Esophagus squamous epithelium (tissue), 5 donors: ENCODE results near the gene MEGF6. TPM values are rescaled to one million over a fixed set of nuclear protein-coding genes. Genes with fewer than 3 reads are reported as not detected.

ENCODE experiments used
- DNase-seq: peaks from one replicate; lab custom pipeline; 2025; lab: John Stamatoyannopoulos, UW
- H3K27ac ChIP-seq, 4 donors: fragments of 200-600 bp; sonication (generic); one replicate each; pipeline ENCODE4 v1.5.1; 2016 to 2019; ENCODE audit warnings: mild to moderate bottlenecking in 1 of 4
- H3K27me3 ChIP-seq, 4 donors: fragments of 200-600 bp; sonication (generic); 1 replicate in 3 of 4; 2 replicates in 1 of 4; pipeline versions ENCODE4 v1.5.1 to v1.6.0; 2017 to 2021; ENCODE audit warnings: antibody characterized with exemption in 1 of 4
- H3K36me3 ChIP-seq, 3 donors: fragments of 200-600 bp; sonication (generic); one replicate each; pipeline ENCODE4 v1.5.1; 2016 to 2019
- H3K4me1 ChIP-seq, 3 donors: fragments of 200-600 bp; sonication (generic); one replicate each; pipeline ENCODE4 v1.5.1; 2017 to 2019
- H3K4me3 ChIP-seq, 4 donors: fragments of 200-600 bp; sonication (generic); 1 replicate in 3 of 4; 2 replicates in 1 of 4; pipeline ENCODE4 v1.5.1; 2016 to 2019; ENCODE audit warnings: mild to moderate bottlenecking in 2 of 4, moderate library complexity in 1 of 4
- H3K9me3 ChIP-seq, 3 donors: fragments of 200-600 bp; sonication (generic); one replicate each; pipeline ENCODE4 v1.5.1; 2016 to 2019
- CTCF ChIP-seq, 6 experiments: fragments of 450-650 bp in 4 of 6; fragments of 200-600 bp in 2 of 6; sonication (generic) in 2 of 6; IDR thresholded peaks; one replicate each; pipeline ENCODE4 v1.5.1; 2016 to 2019; ENCODE audit warnings: antibody characterized with exemption in 6 of 6, mild to moderate bottlenecking in 4 of 6, moderate library complexity in 4 of 6
- POLR2A ChIP-seq, 4 donors: fragments of 450-650 bp; IDR thresholded peaks; one replicate each; pipeline ENCODE4 v1.6.1; 2017; ENCODE audit warnings: antibody characterized with exemption in 4 of 4, mild to moderate bottlenecking in 4 of 4, moderate library complexity in 3 of 4
- WGBS, 2 donors: methylation state at CpG; one replicate each; pipeline ENCODE4 v1.1.5; 2018; 5-methylcytosine and 5-hydroxymethylcytosine counted together
- intact Hi-C: fragments of 100-400 bp; cut with DNase I; formaldehyde crosslinking; loops from one replicate; pipeline ENCODE4 v1.15.0; 2022
- total RNA-seq, 4 donors: library from RNA; depleted of rRNA; stranded (reverse); fragments of >200 nt; gene quantifications; one replicate each; pipeline ENCODE4 v1.1.0, GENCODE V29; 2016
- donor health status: DM: yes; HTN: yes; CAD: no.

Gene MEGF6
- total RNA-seq, 4 donors from 2014 or later = 8.8 to 27.1 (median 16.8) TPM

- Histone ChIP-seq H3K27me3 (peaks cover 0 to 26% (median 0%) of the 10 kb centered on the region in 4 donors), H3K4me1 (peaks cover 17 to 26% (median 21%) of the 10 kb centered on the region in 3 donors), H3K4me3 (no peak overlapping the region), H3K36me3 (no peaks in the 10 kb centered on the region), H3K27ac (no peak overlapping the region), H3K9me3 (no peaks in the 10 kb centered on the region)
- DNase-seq = no peak
- intact Hi-C loops = no loop called here
- 74 to 76% methylated on average over 3 to 6 of the region's 16 CpGs for WGBS, 2 donors
- TF ChIP-seq POLR2A (IDR thresholded peaks at IDR 0.05) (no peak), CTCF (IDR thresholded peaks at IDR 0.05) (no peak)
Measured at GRCh38 chr1:3599286-3599811, 12.0 kb downstream of the MEGF6 start.

- H3K9me3 ChIP-seq = no peaks in the 10 kb centered on the region
- DNase-seq = no peak
- 27% methylated on average over 3 of the region's 30 CpGs; no CpG with 5 or more reads in 1 of the 2 donors for WGBS, 2 donors
- peaks cover 17 to 26% (median 21%) of the 10 kb centered on the region in 3 donors for H3K4me1 ChIP-seq
- no peak for TF ChIP-seq POLR2A (IDR thresholded peaks at IDR 0.05)
- TF ChIP-seq CTCF (IDR thresholded peaks at IDR 0.05) = no peak
- H3K4me3 ChIP-seq = peak overlapping the region in 1 of 4 donors; percentile 41
- H3K36me3 ChIP-seq = no peaks in the 10 kb centered on the region
- H3K27ac ChIP-seq = no peak overlapping the region
- intact Hi-C loops = no loop called here
- peaks cover 0 to 21% (median 0%) of the 10 kb centered on the region in 4 donors for H3K27me3 ChIP-seq
Measured at GRCh38 chr1:3598522-3599285, 12.6 kb downstream of the MEGF6 start.

GRCh38 chr1:3598051-3598491, 13.2 kb downstream of the MEGF6 start:
- H3K36me3 ChIP-seq = no peaks in the 10 kb centered on the region
- peaks cover 17 to 26% (median 21%) of the 10 kb centered on the region in 3 donors for H3K4me1 ChIP-seq
- WGBS, 2 donors = 16 to 40% methylated on average over 7 to 13 of the region's 26 CpGs
- DNase-seq = no peak
- intact Hi-C loops = no loop called here
- H3K9me3 ChIP-seq = no peaks in the 10 kb centered on the region
- no peak for TF ChIP-seq POLR2A (IDR thresholded peaks at IDR 0.05)
- no peak for TF ChIP-seq CTCF (IDR thresholded peaks at IDR 0.05)
- peak overlapping the region in 1 of 4 donors; percentile 41 for H3K4me3 ChIP-seq
- H3K27ac ChIP-seq = no peak overlapping the region
- H3K27me3 ChIP-seq = peaks cover 0 to 16% (median 0%) of the 10 kb centered on the region in 4 donors

GRCh38 chr1:3597599-3597964, 13.7 kb downstream of the MEGF6 start:
- Histone ChIP-seq H3K36me3 (no peaks in the 10 kb centered on the region), H3K4me3 (peak overlapping the region in 1 of 4 donors; percentile 6), H3K4me1 (peaks cover 17 to 26% (median 21%) of the 10 kb centered on the region in 3 donors), H3K27me3 (peaks cover 0 to 16% (median 0%) of the 10 kb centered on the region in 4 donors), H3K9me3 (no peaks in the 10 kb centered on the region), H3K27ac (no peak overlapping the region)
- DNase-seq = no peak
- intact Hi-C loops = no loop called here
- TF ChIP-seq CTCF (IDR thresholded peaks at IDR 0.05) (no peak), POLR2A (IDR thresholded peaks at IDR 0.05) (no peak)
- WGBS, 2 donors = 65 to 66% methylated on average over 4 to 5 of the region's 11 CpGs
